ENCODE results near the gene ANO1. TPM values are rescaled to one million over a fixed set of nuclear protein-coding genes. Genes with fewer than 3 reads are reported as not detected.
"Not testable (repeated sequence)": the region's sequence is repeated elsewhere in the genome, so short reads cannot be mapped to it uniquely, and the experiment has no call there.

Gene ANO1
- total RNA-seq, 6 experiments from 2014 or later: not detected

DNA sequence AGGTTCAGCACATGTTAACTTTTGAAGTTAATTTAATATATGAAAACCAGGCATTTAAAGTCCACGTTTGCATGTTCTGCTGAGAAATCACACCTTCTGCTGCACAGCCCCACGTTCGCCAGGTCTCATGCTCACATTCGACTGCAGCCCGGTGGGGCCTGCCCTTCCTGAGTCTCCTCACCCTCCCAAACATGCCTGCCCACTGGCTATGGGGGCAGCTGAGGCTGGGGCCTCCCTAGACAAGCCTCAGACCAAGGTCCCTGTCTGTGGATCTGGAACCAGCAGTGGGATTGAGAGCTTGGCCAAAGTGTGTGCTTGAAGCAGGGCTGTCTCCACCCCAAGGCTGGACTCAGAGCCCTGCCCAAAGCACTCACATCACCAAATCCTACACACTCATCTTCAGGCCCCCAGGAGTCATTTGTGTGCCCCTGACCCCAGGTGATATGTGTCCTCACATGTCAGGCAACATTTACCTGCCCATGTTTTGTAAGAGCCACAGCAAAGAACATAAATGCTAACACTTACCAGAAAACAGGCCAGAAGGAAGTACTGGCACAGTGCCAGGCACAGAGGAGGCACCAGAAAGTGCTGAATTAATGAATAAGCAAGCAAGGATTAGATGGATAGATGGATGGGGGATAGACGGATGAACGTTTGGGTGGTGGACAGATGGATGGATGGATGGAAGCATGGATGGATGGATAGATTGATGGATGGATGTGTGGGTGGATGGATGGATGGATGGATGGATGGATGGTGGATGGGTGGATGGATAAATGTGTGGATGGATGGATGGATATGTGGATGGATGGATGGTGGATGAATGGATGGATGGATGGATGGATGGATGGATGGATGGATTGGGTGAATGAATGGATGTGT, 115.5 kb downstream of the ANO1 start:
- DNase-seq: no peak
- Mint-ChIP-seq H3K27me3 (ENCODE audit: insufficient read depth) (peaks cover 11% of the 10 kb centered on the region), H3K9me3 (no peaks in the 10 kb centered on the region), H3K27ac (no peak overlapping the region), H3K4me3 (no peak overlapping the region), H3K4me1 (ENCODE audit: low read depth) (no peaks in the 10 kb centered on the region), H3K36me3 (ENCODE audit: low read depth) (no peaks in the 10 kb centered on the region)
- TF ChIP-seq, protein P1, sequence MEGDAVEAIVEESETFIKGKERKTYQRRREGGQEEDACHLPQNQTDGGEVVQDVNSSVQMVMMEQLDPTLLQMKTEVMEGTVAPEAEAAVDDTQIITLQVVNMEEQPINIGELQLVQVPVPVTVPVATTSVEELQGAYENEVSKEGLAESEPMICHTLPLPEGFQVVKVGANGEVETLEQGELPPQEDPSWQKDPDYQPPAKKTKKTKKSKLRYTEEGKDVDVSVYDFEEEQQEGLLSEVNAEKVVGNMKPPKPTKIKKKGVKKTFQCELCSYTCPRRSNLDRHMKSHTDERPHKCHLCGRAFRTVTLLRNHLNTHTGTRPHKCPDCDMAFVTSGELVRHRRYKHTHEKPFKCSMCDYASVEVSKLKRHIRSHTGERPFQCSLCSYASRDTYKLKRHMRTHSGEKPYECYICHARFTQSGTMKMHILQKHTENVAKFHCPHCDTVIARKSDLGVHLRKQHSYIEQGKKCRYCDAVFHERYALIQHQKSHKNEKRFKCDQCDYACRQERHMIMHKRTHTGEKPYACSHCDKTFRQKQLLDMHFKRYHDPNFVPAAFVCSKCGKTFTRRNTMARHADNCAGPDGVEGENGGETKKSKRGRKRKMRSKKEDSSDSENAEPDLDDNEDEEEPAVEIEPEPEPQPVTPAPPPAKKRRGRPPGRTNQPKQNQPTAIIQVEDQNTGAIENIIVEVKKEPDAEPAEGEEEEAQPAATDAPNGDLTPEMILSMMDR (IDR thresholded peaks at IDR 0.05): no peak

DNA sequence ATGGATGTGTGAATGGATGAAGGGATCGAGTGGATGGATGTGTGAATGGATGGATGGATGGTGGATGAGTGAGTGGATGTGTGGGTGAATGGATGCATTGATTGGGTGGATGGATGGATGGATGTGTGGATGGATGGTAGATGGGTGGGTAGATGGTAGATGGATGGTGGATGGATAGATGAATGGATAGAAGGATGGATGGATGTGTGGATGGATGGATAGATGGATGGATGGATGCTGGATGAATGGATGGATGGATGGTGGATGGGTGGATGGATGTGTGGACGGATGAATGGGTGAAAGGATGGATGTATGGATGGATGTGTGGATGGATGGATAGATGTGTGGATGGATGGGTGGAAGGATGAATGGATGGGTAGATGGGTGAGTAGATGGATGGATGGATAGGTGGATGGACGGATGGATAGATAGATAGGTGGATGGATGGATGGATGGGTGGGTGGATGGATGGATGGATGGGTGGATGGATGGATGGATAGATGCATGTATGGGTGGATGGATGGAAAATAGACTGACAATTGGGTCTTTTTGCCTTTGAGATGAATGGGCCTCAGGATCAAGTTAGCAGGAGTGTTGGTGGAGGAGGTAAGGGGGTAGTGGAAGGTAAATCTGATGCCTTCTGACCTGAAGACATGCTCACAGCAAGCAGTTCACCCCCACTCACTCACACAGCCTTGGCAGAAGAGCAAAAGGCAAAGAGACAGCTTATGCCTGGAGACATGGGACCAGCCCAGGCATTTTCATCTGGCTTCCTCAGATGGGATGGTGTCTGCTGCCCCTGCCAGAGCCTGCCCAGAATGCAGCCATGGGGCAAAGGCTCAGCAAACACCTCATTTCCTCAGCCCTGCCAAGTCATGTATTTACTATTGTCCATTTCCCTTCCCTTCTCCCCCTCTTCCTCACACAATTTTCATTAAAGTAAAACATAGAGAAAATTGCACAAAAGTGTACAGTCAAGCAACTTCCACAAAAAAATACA, 117.0 kb downstream of the ANO1 start:
- H3K27me3 Mint-ChIP-seq (ENCODE audit: insufficient read depth): peaks cover 13% of the 10 kb centered on the region; the same call in 1 of the 2 replicates
- H3K27ac Mint-ChIP-seq: no peak overlapping the region
- H3K4me3 Mint-ChIP-seq: no peak overlapping the region
- H3K4me1 Mint-ChIP-seq (ENCODE audit: low read depth): peaks cover 3% of the 10 kb centered on the region; the same call in 1 of the 2 replicates
- no peaks in the 10 kb centered on the region for H3K36me3 Mint-ChIP-seq (ENCODE audit: low read depth)
- no peak for DNase-seq
- TF ChIP-seq, protein P1 (IDR thresholded peaks at IDR 0.05): no peak
- no peaks in the 10 kb centered on the region for H3K9me3 Mint-ChIP-seq

DNA sequence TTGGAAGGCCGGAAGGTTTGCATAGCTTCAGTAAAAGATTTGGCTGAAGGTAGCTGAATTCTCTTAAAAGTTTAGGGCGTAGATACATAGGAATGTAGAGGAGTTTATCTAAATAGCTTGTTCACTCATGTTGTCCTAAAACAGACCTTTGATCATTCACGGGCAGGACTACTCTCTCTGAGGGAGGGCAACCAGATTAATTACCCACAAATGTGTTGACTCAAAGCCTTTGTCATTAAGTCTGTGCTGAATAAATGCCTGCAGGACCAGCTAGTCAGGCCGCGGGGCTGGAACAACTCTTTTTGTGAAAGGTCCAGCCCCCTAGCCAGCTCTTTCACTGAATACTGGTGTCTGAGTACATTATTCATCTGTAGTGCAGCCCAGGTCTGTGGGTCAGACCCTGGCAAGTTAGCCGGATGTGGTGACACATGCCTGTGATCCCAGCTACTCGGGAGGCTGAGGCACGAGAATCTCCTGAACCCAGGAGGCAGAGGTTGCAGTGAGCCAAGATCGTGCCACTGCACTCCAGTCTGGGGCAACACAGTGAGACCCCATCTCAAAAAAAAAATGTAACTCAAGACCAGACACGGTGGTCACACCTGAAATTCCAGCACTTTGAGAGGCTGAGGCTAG, 122.2 kb downstream of the ANO1 start:
- TF ChIP-seq, protein P1 (IDR thresholded peaks at IDR 0.05): no peak
- no peak overlapping the region for H3K4me3 Mint-ChIP-seq
- no peaks in the 10 kb centered on the region for H3K9me3 Mint-ChIP-seq
- no peak overlapping the region for H3K27ac Mint-ChIP-seq
- H3K4me1 Mint-ChIP-seq (ENCODE audit: low read depth): peaks cover 26% of the 10 kb centered on the region
- no peak for DNase-seq
- H3K36me3 Mint-ChIP-seq (ENCODE audit: low read depth): peaks cover 9% of the 10 kb centered on the region
- H3K27me3 Mint-ChIP-seq (ENCODE audit: insufficient read depth): peaks cover 10% of the 10 kb centered on the region; the same call in 1 of the 2 replicates

DNA sequence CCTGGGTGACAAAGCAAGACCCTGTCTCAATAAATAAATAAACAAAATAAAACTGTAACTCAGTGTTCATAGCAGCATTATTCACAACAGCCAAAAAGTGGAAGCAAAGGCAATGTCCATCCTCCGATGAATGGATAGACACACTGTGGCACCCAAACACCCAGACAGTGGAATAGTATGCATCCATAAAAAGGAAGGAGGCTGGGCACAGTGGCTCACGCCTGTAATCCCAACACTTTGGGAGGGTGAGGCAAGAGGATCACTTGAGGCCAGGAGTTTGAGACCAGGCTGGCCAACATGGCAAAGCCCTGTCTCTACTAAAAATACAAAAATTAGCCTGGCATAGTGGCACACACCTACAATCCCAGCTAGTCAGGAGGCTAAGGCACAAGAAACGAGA, 122.9 kb downstream of the ANO1 start:
- H3K27me3 Mint-ChIP-seq (ENCODE audit: insufficient read depth); DNase-seq; H3K27ac Mint-ChIP-seq; H3K4me3 Mint-ChIP-seq; H3K9me3 Mint-ChIP-seq: not testable (repeated sequence)
- Mint-ChIP-seq H3K36me3 (ENCODE audit: low read depth) (peaks cover 13% of the 10 kb centered on the region), H3K4me1 (ENCODE audit: low read depth) (peaks cover 33% of the 10 kb centered on the region)

DNA sequence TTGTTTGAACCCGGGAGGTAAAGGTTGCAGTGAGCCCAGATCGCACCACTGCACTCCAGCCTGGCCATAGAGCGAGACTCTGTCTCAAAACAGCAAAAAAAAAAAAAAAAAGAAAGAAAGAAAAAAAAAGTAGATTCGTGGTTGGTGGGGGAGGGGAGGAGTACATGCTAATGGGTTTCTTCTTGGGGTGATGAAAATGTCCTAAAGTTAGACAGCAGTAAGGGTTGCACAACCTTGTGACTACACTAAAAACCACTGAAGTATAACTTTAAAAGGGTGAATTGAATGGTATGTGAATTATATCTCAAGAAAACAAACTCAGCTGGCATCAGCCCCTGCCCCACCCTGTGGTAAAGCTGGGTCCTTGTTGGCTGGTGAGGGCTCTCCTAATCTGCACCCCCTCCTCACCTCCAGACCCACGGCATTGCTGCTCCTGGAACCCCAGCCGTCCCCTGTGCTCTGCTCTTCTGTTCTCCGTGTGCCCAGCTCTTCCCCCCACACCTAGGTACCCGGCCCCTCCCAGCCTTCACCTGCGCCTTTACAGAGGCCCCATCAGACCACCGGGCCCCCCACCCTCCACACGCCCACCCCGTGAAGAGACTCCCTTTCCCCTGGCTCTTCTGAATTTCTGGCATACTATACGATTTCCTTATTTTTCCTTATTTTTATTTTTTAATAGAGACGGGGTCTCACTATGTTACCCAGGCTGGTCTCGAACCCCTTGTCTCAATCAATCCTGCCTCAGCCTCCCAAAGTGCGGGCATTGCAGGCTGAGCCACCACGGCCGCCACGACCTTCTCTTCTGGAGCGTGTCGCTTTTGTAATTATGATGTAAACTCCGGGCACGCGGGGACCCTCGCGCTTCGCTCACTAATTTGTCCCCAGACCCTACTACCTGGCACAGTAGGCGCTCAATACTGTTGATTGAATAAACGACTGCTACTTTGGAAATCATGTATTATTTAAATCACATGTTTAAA, 124.1 kb downstream of the ANO1 start:
- H3K4me3 Mint-ChIP-seq: peak overlapping the region; percentile 92
- no peak for DNase-seq
- H3K9me3 Mint-ChIP-seq: no peaks in the 10 kb centered on the region
- H3K27me3 Mint-ChIP-seq (ENCODE audit: insufficient read depth): peaks cover 7% of the 10 kb centered on the region
- peak overlapping the region; percentile 81 for H3K27ac Mint-ChIP-seq
- H3K4me1 Mint-ChIP-seq (ENCODE audit: low read depth): peaks cover 39% of the 10 kb centered on the region
- peaks cover 20% of the 10 kb centered on the region for H3K36me3 Mint-ChIP-seq (ENCODE audit: low read depth)
- TF ChIP-seq, protein P1 (IDR thresholded peaks at IDR 0.05): no peak

Data from HFFc6 (cell line).